ENCODE results near the gene GPR132.

The GPR132 gene

GRCh38 chr14:105088812-105089745, 23.8 kb upstream of the GPR132 start:
- no peaks in the 10 kb centered on the region for H3K9me2 ChIP-seq (ENCODE audit: low read depth, low read length)
- no peaks in the 10 kb centered on the region for H3K79me2 ChIP-seq (ENCODE audit: insufficient read depth, low read length)
- no peak overlapping the region for H2AFZ ChIP-seq (ENCODE audit: low read length)
- H3K36me3 ChIP-seq (ENCODE audit: insufficient read depth, low read length), result no peaks in the 10 kb centered on the region
- 0 out of 2 replicates have a peak, but pooled peaks cover 7% of the 10 kb centered on the region for H3K27me3 ChIP-seq (ENCODE audit: insufficient read depth, low read length)
- no peak overlapping the region for H3K27ac ChIP-seq (ENCODE audit: low read depth, low read length, poor library complexity, severe bottlenecking)
- no peak overlapping the region for H3K9ac ChIP-seq (ENCODE audit: low read length)
- H4K20me1 ChIP-seq (ENCODE audit: insufficient read depth, low read length), result no peaks in the 10 kb centered on the region
- no peak overlapping the region for H3K4me3 ChIP-seq (ENCODE audit: low read depth, low read length, poor library complexity, severe bottlenecking)
- H3K9me3 ChIP-seq (ENCODE audit: low read length), result no peaks in the 10 kb centered on the region
- H3F3A ChIP-seq (ENCODE audit: insufficient read depth, low read length), result no peaks in the 10 kb centered on the region
- H3K4me1 ChIP-seq (ENCODE audit: insufficient read depth, low read length, severe bottlenecking), result no peaks in the 10 kb centered on the region
- H3K4me2 ChIP-seq (ENCODE audit: low read length), result no peak overlapping the region
- no peak for TF ChIP-seq CTCF (IDR thresholded peaks at IDR 0.05; ENCODE audit: low read length)
- TF ChIP-seq EZH2 (IDR thresholded peaks at IDR 0.05; ENCODE audit: borderline replicate concordance, low read length), result no peak

GRCh38 chr14:105087963-105088811, 23.0 kb upstream of the GPR132 start:
- Histone ChIP-seq H3K79me2 (ENCODE audit: insufficient read depth, low read length) (no peaks in the 10 kb centered on the region), H3K27ac (ENCODE audit: low read depth, low read length, poor library complexity, severe bottlenecking) (no peak overlapping the region), H4K20me1 (ENCODE audit: insufficient read depth, low read length) (no peaks in the 10 kb centered on the region), H3K9me2 (ENCODE audit: low read depth, low read length) (no peaks in the 10 kb centered on the region), H3K9ac (ENCODE audit: low read length) (no peak overlapping the region), H3K4me2 (ENCODE audit: low read length) (no peak overlapping the region), H3K4me1 (ENCODE audit: insufficient read depth, low read length, severe bottlenecking) (no peaks in the 10 kb centered on the region), H3K27me3 (ENCODE audit: insufficient read depth, low read length) (0 out of 2 replicates have a peak, but pooled peaks cover 6% of the 10 kb centered on the region), H3F3A (ENCODE audit: insufficient read depth, low read length) (no peaks in the 10 kb centered on the region), H3K4me3 (ENCODE audit: low read depth, low read length, poor library complexity, severe bottlenecking) (no peak overlapping the region), H3K36me3 (ENCODE audit: insufficient read depth, low read length) (no peaks in the 10 kb centered on the region), H3K9me3 (ENCODE audit: low read length) (no peaks in the 10 kb centered on the region), H2AFZ (ENCODE audit: low read length) (no peak overlapping the region)
- TF ChIP-seq CTCF (IDR thresholded peaks at IDR 0.05; ENCODE audit: low read length), result no peak
- TF ChIP-seq EZH2 (IDR thresholded peaks at IDR 0.05; ENCODE audit: borderline replicate concordance, low read length), result no peak

GRCh38 chr14:105087308-105087962, 22.2 kb upstream of the GPR132 start:
- no peaks in the 10 kb centered on the region for H3K79me2 ChIP-seq (ENCODE audit: insufficient read depth, low read length)
- H3K4me3 ChIP-seq (ENCODE audit: low read depth, low read length, poor library complexity, severe bottlenecking), result no peak overlapping the region
- H3K36me3 ChIP-seq (ENCODE audit: insufficient read depth, low read length), result no peaks in the 10 kb centered on the region
- H2AFZ ChIP-seq (ENCODE audit: low read length), result no peak overlapping the region
- H4K20me1 ChIP-seq (ENCODE audit: insufficient read depth, low read length), result no peaks in the 10 kb centered on the region
- TF ChIP-seq EZH2 (IDR thresholded peaks at IDR 0.05; ENCODE audit: borderline replicate concordance, low read length) (no peak), CTCF (IDR thresholded peaks at IDR 0.05; ENCODE audit: low read length) (no peak)
- H3K4me1 ChIP-seq (ENCODE audit: insufficient read depth, low read length, severe bottlenecking), result no peaks in the 10 kb centered on the region
- no peaks in the 10 kb centered on the region for H3F3A ChIP-seq (ENCODE audit: insufficient read depth, low read length)
- H3K27ac ChIP-seq (ENCODE audit: low read depth, low read length, poor library complexity, severe bottlenecking), result no peak overlapping the region
- no peaks in the 10 kb centered on the region for H3K9me2 ChIP-seq (ENCODE audit: low read depth, low read length)
- no peak overlapping the region for H3K4me2 ChIP-seq (ENCODE audit: low read length)
- no peak overlapping the region for H3K9ac ChIP-seq (ENCODE audit: low read length)
- 0 out of 2 replicates have a peak, but pooled peaks cover 6% of the 10 kb centered on the region for H3K27me3 ChIP-seq (ENCODE audit: insufficient read depth, low read length)
- no peaks in the 10 kb centered on the region for H3K9me3 ChIP-seq (ENCODE audit: low read length)

All from OCI-LY1 (cell line).